Suprapubic skin (tissue), 4 donors: Measurements from ENCODE around the gene RAMACL. TPM values are rescaled to one million over a fixed set of nuclear protein-coding genes. Genes with fewer than 3 reads are reported as not detected.

Source experiments
- DNase-seq, 2 donors: peaks; one replicate each; pipeline ENCODE4 v3.0.0-alpha.2; 2019; ENCODE audit warnings: low spot score in 2 of 2
- H3K27ac ChIP-seq: fragments of 200-600 bp; sonication (generic); one replicate; pipeline ENCODE4 v1.5.1; 2019
- H3K27me3 ChIP-seq: fragments of 200-600 bp; sonication (generic); one replicate; pipeline ENCODE4 v1.5.1; 2019
- H3K36me3 ChIP-seq: fragments of 200-600 bp; sonication (generic); one replicate; pipeline ENCODE4 v1.5.1; 2019
- H3K4me1 ChIP-seq: fragments of 200-600 bp; sonication (generic); one replicate; pipeline ENCODE4 v1.5.1; 2019
- H3K4me3 ChIP-seq: fragments of 200-600 bp; sonication (generic); one replicate; pipeline ENCODE4 v1.5.1; 2019; ENCODE audit warnings: mild to moderate bottlenecking
- H3K9me3 ChIP-seq: fragments of 200-600 bp; sonication (generic); one replicate; pipeline ENCODE4 v1.5.1; 2019
- CTCF ChIP-seq, 2 donors: fragments of 200-600 bp in 1 of 2; fragments of 450-650 bp in 1 of 2; sonication (generic) in 1 of 2; IDR thresholded peaks; one replicate each; pipeline ENCODE4 v1.5.1; 2016 to 2019; ENCODE audit warnings: antibody characterized with exemption in 2 of 2, mild to moderate bottlenecking in 1 of 2, moderate library complexity in 1 of 2
- EP300 ChIP-seq: sonication (generic); formaldehyde crosslinking; IDR thresholded peaks from one replicate; pipeline ENCODE4 v1.6.1; 2017; ENCODE audit warnings: antibody characterized with exemption
- POLR2A ChIP-seq, 2 donors: fragments of 450-650 bp; IDR thresholded peaks; one replicate each; pipeline ENCODE4 v1.6.1; 2017; ENCODE audit warnings: antibody characterized with exemption in 2 of 2, mild to moderate bottlenecking in 2 of 2, moderate library complexity in 2 of 2
- POLR2AphosphoS5 ChIP-seq, 3 donors: sonication (generic); formaldehyde crosslinking; IDR thresholded peaks; one replicate each; pipeline ENCODE4 v1.6.1; 2017; ENCODE audit warnings: antibody characterized with exemption in 3 of 3
- WGBS: methylation state at CpG from one replicate; pipeline ENCODE4 v1.1.5; 2018; 5-methylcytosine and 5-hydroxymethylcytosine counted together
- total RNA-seq, 4 donors: library from RNA; depleted of rRNA; stranded (reverse); fragments of >200 nt; gene quantifications; one replicate each; pipeline ENCODE4 v1.1.0, GENCODE V29; 2016

RAMACL gene
- total RNA-seq, 4 donors from 2014 or later, result 1.0 to 3.6 (median 1.1) TPM

- Histone ChIP-seq H3K27ac (no peak overlapping the region), H3K9me3 (no peaks in the 10 kb centered on the region), H3K27me3 (no peaks in the 10 kb centered on the region), H3K4me3 (no peak overlapping the region), H3K36me3 (no peaks in the 10 kb centered on the region), H3K4me1 (peaks cover 4% of the 10 kb centered on the region)
- TF ChIP-seq POLR2A (IDR thresholded peaks at IDR 0.05) (no peak), EP300 (no peak), CTCF (IDR thresholded peaks at IDR 0.05) (no peak), POLR2AphosphoS5 (IDR thresholded peaks at IDR 0.05) (no peak)
- 76% methylated on average over 4 of the region's 4 CpGs for WGBS
- DNase-seq, result no peak
Measured at GRCh38 chr6:166589337-166589731, 2.9 kb upstream of the RAMACL start.

GRCh38 chr6:166588691-166589336 lies 2.3 kb upstream of the RAMACL start:
- TF ChIP-seq EP300, result no peak
- no peaks in the 10 kb centered on the region for H3K9me3 ChIP-seq
- H3K4me1 ChIP-seq, result peaks cover 4% of the 10 kb centered on the region
- H3K36me3 ChIP-seq, result no peaks in the 10 kb centered on the region
- H3K4me3 ChIP-seq, result no peak overlapping the region
- WGBS, result 73% methylated on average over 11 of the region's 11 CpGs
- no peaks in the 10 kb centered on the region for H3K27me3 ChIP-seq
- no peak overlapping the region for H3K27ac ChIP-seq
- no peak for DNase-seq

- H3K27ac ChIP-seq, result no peak overlapping the region
- H3K36me3 ChIP-seq, result no peaks in the 10 kb centered on the region
- H3K9me3 ChIP-seq, result no peaks in the 10 kb centered on the region
- DNase-seq, result no peak
- peaks cover 4% of the 10 kb centered on the region for H3K4me1 ChIP-seq
- H3K4me3 ChIP-seq, result no peak overlapping the region
- WGBS, result 71% methylated on average over 10 of the region's 10 CpGs
- H3K27me3 ChIP-seq, result no peaks in the 10 kb centered on the region
- TF ChIP-seq POLR2A (IDR thresholded peaks at IDR 0.05), result no peak
Measured at GRCh38 chr6:166587631-166588413, 1.3 kb upstream of the RAMACL start.

- no peaks in the 10 kb centered on the region for H3K36me3 ChIP-seq
- TF ChIP-seq POLR2AphosphoS5 (IDR thresholded peaks at IDR 0.05) (no peak), POLR2A (IDR thresholded peaks at IDR 0.05) (no peak), EP300 (no peak), CTCF (IDR thresholded peaks at IDR 0.05) (no peak)
- WGBS, result 84% methylated on average over 12 of the region's 12 CpGs
- no peak overlapping the region for H3K27ac ChIP-seq
- no peak overlapping the region for H3K4me3 ChIP-seq
- H3K9me3 ChIP-seq, result no peaks in the 10 kb centered on the region
- H3K27me3 ChIP-seq, result no peaks in the 10 kb centered on the region
- no peak for DNase-seq
- peaks cover 4% of the 10 kb centered on the region for H3K4me1 ChIP-seq
Measured at GRCh38 chr6:166584853-166585429, 1.5 kb downstream of the RAMACL start.

- peaks cover 4% of the 10 kb centered on the region for H3K4me1 ChIP-seq
- no peak for TF ChIP-seq EP300
- no peak for TF ChIP-seq CTCF (IDR thresholded peaks at IDR 0.05)
- no peak for TF ChIP-seq POLR2AphosphoS5 (IDR thresholded peaks at IDR 0.05)
- no peak for TF ChIP-seq POLR2A (IDR thresholded peaks at IDR 0.05)
- no peaks in the 10 kb centered on the region for H3K36me3 ChIP-seq
- H3K27me3 ChIP-seq, result no peaks in the 10 kb centered on the region
- 81% methylated on average over 3 of the region's 3 CpGs for WGBS
- H3K9me3 ChIP-seq, result no peaks in the 10 kb centered on the region
- DNase-seq, result no peak
- H3K4me3 ChIP-seq, result no peak overlapping the region
- no peak overlapping the region for H3K27ac ChIP-seq
Measured at GRCh38 chr6:166584155-166584554, 2.3 kb downstream of the RAMACL start.
